Measurements from ENCODE around the gene ADNP. TPM values are rescaled to one million over a fixed set of nuclear protein-coding genes. Genes with fewer than 3 reads are reported as not detected.

ADNP gene
- total RNA-seq, 2 donors from 2014 or later: 23.7 to 34.3 TPM

DNA sequence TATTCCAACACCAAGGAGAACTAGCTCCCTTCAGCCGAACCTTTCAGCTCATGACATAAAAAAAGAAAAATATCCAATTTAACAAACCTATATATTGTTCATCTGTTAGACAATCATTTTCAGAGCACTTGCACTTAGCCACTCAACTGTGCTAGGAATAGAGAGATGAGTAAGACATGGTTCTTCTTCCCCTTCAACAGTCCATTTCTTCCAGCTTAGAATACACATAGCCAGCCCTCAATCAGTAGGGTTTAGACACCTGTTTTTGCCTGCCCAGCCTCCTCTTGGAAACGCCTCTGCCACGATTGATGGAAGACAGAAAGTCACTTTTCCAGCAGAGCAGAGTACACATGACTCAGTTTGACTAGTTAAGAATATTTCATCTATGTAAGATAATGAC lies 21.8 kb downstream of the ADNP start:
- peaks cover 0 to 72% of the 10 kb centered on the region in 2 donors for H3K4me1 ChIP-seq
- no peaks in the 10 kb centered on the region for H3K36me3 ChIP-seq
- H3K27ac ChIP-seq: no peak overlapping the region
- H3K27me3 ChIP-seq: no peaks in the 10 kb centered on the region
- DNase-seq (ENCODE audit: low spot score): no peak
- H3K9me3 ChIP-seq: no peaks in the 10 kb centered on the region
- TF ChIP-seq, protein P1, sequence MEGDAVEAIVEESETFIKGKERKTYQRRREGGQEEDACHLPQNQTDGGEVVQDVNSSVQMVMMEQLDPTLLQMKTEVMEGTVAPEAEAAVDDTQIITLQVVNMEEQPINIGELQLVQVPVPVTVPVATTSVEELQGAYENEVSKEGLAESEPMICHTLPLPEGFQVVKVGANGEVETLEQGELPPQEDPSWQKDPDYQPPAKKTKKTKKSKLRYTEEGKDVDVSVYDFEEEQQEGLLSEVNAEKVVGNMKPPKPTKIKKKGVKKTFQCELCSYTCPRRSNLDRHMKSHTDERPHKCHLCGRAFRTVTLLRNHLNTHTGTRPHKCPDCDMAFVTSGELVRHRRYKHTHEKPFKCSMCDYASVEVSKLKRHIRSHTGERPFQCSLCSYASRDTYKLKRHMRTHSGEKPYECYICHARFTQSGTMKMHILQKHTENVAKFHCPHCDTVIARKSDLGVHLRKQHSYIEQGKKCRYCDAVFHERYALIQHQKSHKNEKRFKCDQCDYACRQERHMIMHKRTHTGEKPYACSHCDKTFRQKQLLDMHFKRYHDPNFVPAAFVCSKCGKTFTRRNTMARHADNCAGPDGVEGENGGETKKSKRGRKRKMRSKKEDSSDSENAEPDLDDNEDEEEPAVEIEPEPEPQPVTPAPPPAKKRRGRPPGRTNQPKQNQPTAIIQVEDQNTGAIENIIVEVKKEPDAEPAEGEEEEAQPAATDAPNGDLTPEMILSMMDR (IDR thresholded peaks at IDR 0.05): no peak
- no peak overlapping the region for H3K4me3 ChIP-seq

DNA sequence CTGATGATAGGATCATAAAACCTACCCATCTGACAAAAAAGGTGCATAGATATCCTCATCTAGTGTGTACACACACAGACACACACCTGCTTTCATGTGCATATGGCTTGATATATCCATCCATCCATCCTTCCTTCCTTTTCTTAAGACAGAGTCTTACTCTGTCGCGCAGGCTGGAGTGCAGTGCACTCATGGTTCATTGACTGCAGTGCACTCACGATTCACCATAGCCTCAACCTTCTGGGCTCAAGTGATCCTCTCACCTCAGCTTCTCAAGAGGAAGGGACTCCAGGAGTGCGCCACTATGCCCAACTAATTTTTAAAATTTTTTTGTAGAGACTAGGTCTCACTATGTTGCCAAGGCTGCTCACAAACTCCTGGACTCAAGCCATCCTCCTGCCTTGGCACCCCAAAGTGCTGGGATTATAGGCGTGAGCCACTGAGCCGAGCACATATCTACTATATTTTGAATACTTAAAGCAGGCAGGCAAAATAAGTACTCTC lies 27.1 kb downstream of the ADNP start:
- no peaks in the 10 kb centered on the region for H3K9me3 ChIP-seq
- H3K27me3 ChIP-seq: no peaks in the 10 kb centered on the region
- TF ChIP-seq, protein P1 (IDR thresholded peaks at IDR 0.05): no peak
- DNase-seq (ENCODE audit: low spot score): no peak
- H3K36me3 ChIP-seq: peaks cover 25% of the 10 kb centered on the region
- no peak overlapping the region for H3K4me3 ChIP-seq
- H3K27ac ChIP-seq: no peak overlapping the region
- H3K4me1 ChIP-seq: peaks cover 0 to 33% of the 10 kb centered on the region in 2 donors

DNA sequence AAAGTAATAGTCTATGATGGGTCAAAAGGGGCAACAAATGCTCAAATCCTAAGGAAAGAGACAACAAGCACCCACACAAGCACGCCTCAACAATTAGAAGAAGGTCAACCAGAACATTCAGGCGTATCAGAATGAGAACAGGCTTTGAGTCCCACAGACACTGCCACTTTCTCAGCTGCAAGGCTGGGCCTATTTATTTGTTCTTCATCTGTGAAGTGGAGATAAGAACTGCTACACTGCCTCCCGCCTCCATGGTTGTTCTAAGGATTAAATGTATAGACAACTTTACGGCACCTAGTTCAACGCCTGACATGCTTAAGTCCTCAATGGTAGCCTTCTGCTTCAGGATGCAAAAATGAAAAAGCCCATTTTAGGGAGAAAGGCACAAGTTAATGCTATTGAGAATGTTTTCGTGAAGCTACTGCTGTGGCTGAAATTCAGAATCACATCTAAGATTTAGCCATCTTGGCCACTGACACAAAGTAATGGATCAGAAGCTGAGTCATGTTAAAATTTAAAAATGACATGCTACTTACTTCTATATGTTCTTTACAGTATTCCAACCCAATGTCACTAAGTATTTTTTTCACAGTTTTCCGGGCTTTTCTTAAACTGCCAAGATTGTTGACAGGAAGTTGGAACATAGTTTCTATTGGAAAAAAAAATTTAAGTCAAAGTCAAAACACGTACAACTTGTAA lies 27.7 kb downstream of the ADNP start:
- DNase-seq (ENCODE audit: low spot score): no peak
- TF ChIP-seq, protein P1 (IDR thresholded peaks at IDR 0.05): no peak
- peaks cover 30% of the 10 kb centered on the region for H3K36me3 ChIP-seq

DNA sequence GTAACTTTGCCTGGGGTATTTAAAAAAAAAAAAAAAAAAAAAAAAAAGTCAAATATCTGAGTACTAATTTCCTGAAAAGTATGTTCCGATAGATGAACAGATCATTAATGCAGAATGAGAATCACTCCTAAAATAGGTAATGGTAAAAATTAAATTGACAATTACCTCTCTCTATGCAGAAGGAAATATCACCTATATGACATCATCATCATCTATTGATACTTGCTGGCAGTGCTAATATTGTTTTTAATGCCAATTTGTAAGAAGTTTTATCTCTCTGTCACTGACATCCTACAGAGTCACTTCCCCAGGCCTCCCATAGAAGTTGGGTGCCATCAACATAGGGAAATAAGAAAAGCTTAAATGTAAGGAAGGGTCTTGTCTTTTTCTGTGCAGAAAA lies 29.9 kb downstream of the ADNP start:
- H3K9me3 ChIP-seq: no peaks in the 10 kb centered on the region
- TF ChIP-seq, protein P1 (IDR thresholded peaks at IDR 0.05): no peak
- H3K4me1 ChIP-seq: peaks cover 0 to 22% of the 10 kb centered on the region in 2 donors
- no peaks in the 10 kb centered on the region for H3K27me3 ChIP-seq
- DNase-seq (ENCODE audit: low spot score): no peak
- peaks cover 39% of the 10 kb centered on the region for H3K36me3 ChIP-seq
- H3K4me3 ChIP-seq: no peak overlapping the region
- H3K27ac ChIP-seq: no peak overlapping the region

More for the DNA sequence above, 27.7 kb downstream of the ADNP start:
- no peaks in the 10 kb centered on the region for H3K27me3 ChIP-seq
- no peak overlapping the region for H3K4me3 ChIP-seq
- no peaks in the 10 kb centered on the region for H3K9me3 ChIP-seq
- no peak overlapping the region for H3K27ac ChIP-seq
- peaks cover 0 to 32% of the 10 kb centered on the region in 2 donors for H3K4me1 ChIP-seq

DNA sequence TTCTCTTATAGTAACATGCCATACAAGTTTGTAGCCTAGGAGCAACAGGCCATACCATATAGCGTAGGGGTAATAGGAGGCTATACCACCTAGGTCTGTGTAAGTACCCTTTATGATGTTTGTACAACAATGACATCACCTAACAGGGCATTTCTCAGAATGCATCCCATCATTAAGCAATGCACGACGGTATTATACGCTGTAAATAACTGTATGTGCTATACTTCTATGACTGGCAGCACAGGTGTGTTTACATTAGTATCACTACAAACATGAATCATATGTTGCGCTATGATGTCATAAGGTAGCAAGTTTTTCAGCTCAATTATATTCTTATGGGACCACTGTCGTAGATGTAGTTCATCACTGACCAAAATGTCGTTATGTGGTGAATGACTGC lies 31.0 kb downstream of the ADNP start:
- Histone ChIP-seq H3K27me3 (no peaks in the 10 kb centered on the region), H3K27ac (no peak overlapping the region), H3K36me3 (peaks cover 39% of the 10 kb centered on the region), H3K4me3 (no peak overlapping the region), H3K9me3 (no peaks in the 10 kb centered on the region), H3K4me1 (peaks cover 0 to 11% of the 10 kb centered on the region in 2 donors)
- no peak for DNase-seq (ENCODE audit: low spot score)
- TF ChIP-seq, protein P1 (IDR thresholded peaks at IDR 0.05): no peak

Data from right atrium auricular region (tissue), 2 donors.